Measurements from ENCODE around the gene NUDT22.

GRCh38 chr11:64248578-64248977 lies 22.5 kb downstream of the NUDT22 start:
- TF ChIP-seq POLR2A (IDR thresholded peaks at IDR 0.05), result no peak
- TF ChIP-seq CTCF (IDR thresholded peaks at IDR 0.05), result no peak
